Kidney epithelial cell (primary cell): ENCODE results near the gene FSTL3. TPM values are rescaled to one million over a fixed set of nuclear protein-coding genes. Genes with fewer than 3 reads are reported as not detected.

Experiments used
- DNase-seq: peaks from one replicate; pipeline ENCODE4 v3.0.0-alpha.2; 2010; ENCODE audit warnings: low read depth
- H3K27me3 ChIP-seq: 2 replicates; pipeline ENCODE4 v1.6.0; 2011; ENCODE audit warnings: low read length; ENCODE audit not compliant: control insufficient read depth, insufficient read depth
- H3K36me3 ChIP-seq: 2 replicates; pipeline ENCODE4 v1.5.1; 2011; ENCODE audit warnings: low read length; ENCODE audit not compliant: control insufficient read depth, insufficient read depth
- H3K4me3 ChIP-seq: 2 replicates; pipeline ENCODE4 v1.5.1; 2011; ENCODE audit warnings: low read depth, mild to moderate bottlenecking, control low read depth, low read length
- CTCF ChIP-seq: IDR thresholded peaks from 2 replicates; pipeline ENCODE4 v1.5.1; 2011; ENCODE audit warnings: mild to moderate bottlenecking, moderate library complexity, low read length, control low read depth, inconsistent platforms; ENCODE audit not compliant: insufficient read depth, poor library complexity, severe bottlenecking
- total RNA-seq: library from RNA; depleted of rRNA; stranded (reverse); fragments of >200 nt; gene quantifications from 2 replicates; pipeline ENCODE4 v1.2.3, GENCODE V29; 2015

Gene FSTL3
- total RNA-seq, 1 donor from 2014 or later: 378 TPM

- no peak for DNase-seq
- TF ChIP-seq CTCF: no peak
- Histone ChIP-seq H3K4me3 (no peak overlapping the region), H3K36me3 (peaks cover 3% of the 10 kb centered on the region), H3K27me3 (no peaks in the 10 kb centered on the region)
These were observed 27.9 kb upstream of the FSTL3 start for GRCh38 chr19:648305-648704.

- TF ChIP-seq CTCF: no peak
- no peak for DNase-seq
- no peaks in the 10 kb centered on the region for H3K27me3 ChIP-seq
- no peak overlapping the region for H3K4me3 ChIP-seq
- H3K36me3 ChIP-seq: peaks cover 3% of the 10 kb centered on the region
These were observed 27.0 kb upstream of the FSTL3 start for GRCh38 chr19:648904-649801.

GRCh38 chr19:650121-650520, 26.1 kb upstream of the FSTL3 start:
- Histone ChIP-seq H3K36me3 (peaks cover 3% of the 10 kb centered on the region), H3K4me3 (no peak overlapping the region), H3K27me3 (no peaks in the 10 kb centered on the region)
- TF ChIP-seq CTCF: no peak
- DNase-seq: no peak

GRCh38 chr19:651114-651818, 24.9 kb upstream of the FSTL3 start:
- no peak for TF ChIP-seq CTCF
- DNase-seq: no peak
- H3K36me3 ChIP-seq: peaks cover 3% of the 10 kb centered on the region
- H3K27me3 ChIP-seq: no peaks in the 10 kb centered on the region
- H3K4me3 ChIP-seq: no peak overlapping the region

- no peaks in the 10 kb centered on the region for H3K27me3 ChIP-seq
- H3K4me3 ChIP-seq: no peak overlapping the region
- H3K36me3 ChIP-seq: peaks cover 3% of the 10 kb centered on the region
- no peak for DNase-seq
- no peak for TF ChIP-seq CTCF
These were observed 24.2 kb upstream of the FSTL3 start for GRCh38 chr19:651991-652390.
